Endodermal cell (in vitro differentiated cells): ENCODE results near the gene KRTAP4-9. TPM values are rescaled to one million over a fixed set of nuclear protein-coding genes. Genes with fewer than 3 reads are reported as not detected.

Experiments used
- DNase-seq: peaks from one replicate; pipeline ENCODE4 v3.0.0-alpha.2; 2017
- H3K27ac ChIP-seq: 2 replicates; pipeline ENCODE4 v1.5.1; 2013; ENCODE audit warnings: mild to moderate bottlenecking, low read depth, low read length, moderate library complexity
- H3K27me3 ChIP-seq: 2 replicates; pipeline ENCODE4 v1.6.1; 2013; ENCODE audit warnings: mild to moderate bottlenecking, low read length, moderate library complexity; ENCODE audit not compliant: insufficient read depth, control insufficient read depth, poor library complexity, severe bottlenecking
- H3K36me3 ChIP-seq: 2 replicates; pipeline ENCODE4 v1.7.0; 2013; ENCODE audit warnings: mild to moderate bottlenecking, low read length, moderate library complexity; ENCODE audit not compliant: control insufficient read depth, insufficient read depth
- H3K4me1 ChIP-seq: one replicate; pipeline ENCODE4 v1.7.0; 2013; ENCODE audit warnings: low read length; ENCODE audit not compliant: control insufficient read depth, insufficient read depth
- H3K4me3 ChIP-seq: 2 replicates; pipeline ENCODE4 v1.5.1; 2013; ENCODE audit warnings: mild to moderate bottlenecking, low read length, moderate library complexity
- H3K9ac ChIP-seq: 2 replicates; pipeline ENCODE4 v1.6.1; 2013; ENCODE audit warnings: mild to moderate bottlenecking, low read length, moderate library complexity; ENCODE audit not compliant: poor library complexity, severe bottlenecking; ENCODE audit errors: extremely low read depth
- H3K9me3 ChIP-seq: 2 replicates; pipeline ENCODE4 v1.6.1; 2013; ENCODE audit warnings: mild to moderate bottlenecking, low read length, moderate library complexity; ENCODE audit not compliant: control insufficient read depth
- H3K27ac Mint-ChIP-seq: 2 replicates; pipeline ENCODE4 v1.8.0; 2020; ENCODE audit warnings: mixed read lengths
- H3K27me3 Mint-ChIP-seq: 2 replicates; pipeline ENCODE4 v1.8.0; 2021; ENCODE audit warnings: mild to moderate bottlenecking, mixed read lengths; ENCODE audit not compliant: insufficient read depth
- H3K36me3 Mint-ChIP-seq: 2 replicates; pipeline ENCODE4 v1.8.0; 2020; ENCODE audit warnings: low read depth, mixed read lengths
- H3K4me1 Mint-ChIP-seq: 2 replicates; pipeline ENCODE4 v1.8.0; 2020; ENCODE audit warnings: mixed read lengths
- H3K4me3 Mint-ChIP-seq: 2 replicates; pipeline ENCODE4 v1.8.0; 2020; ENCODE audit warnings: mild to moderate bottlenecking, moderate library complexity, mixed read lengths
- H3K9me3 Mint-ChIP-seq: 2 replicates; pipeline ENCODE4 v1.8.0; 2020; ENCODE audit warnings: mild to moderate bottlenecking, mixed read lengths
- WGBS, 2 experiments: methylation state at CpG; one replicate each; pipeline versions ENCODE4 v1.1.5 to v1.1.7; 2013; ENCODE audit warnings: missing lambda C conversion rate in 2 of 2, mixed read lengths in 1 of 2; ENCODE audit not compliant: insufficient coverage in 1 of 2, insufficient read length in 1 of 2; 5-methylcytosine and 5-hydroxymethylcytosine counted together
- total RNA-seq, 2 donors: library from RNA; stranded (reverse); fragmentation: NEBNext Ultra II Directional in 1 of 2; extraction: Animal tissue kit (Norgen Biotek cat#: 25700) in 1 of 2; gene quantifications; 2 replicates in 1 of 2; 3 replicates in 1 of 2; pipeline ENCODE4 v1.2.1, GENCODE V29; 2021
- TF ChIP-seq, protein P1 (sequence below): fragments of 200-600 bp; sonication (generic); conservative IDR thresholded peaks from 2 replicates; pipeline ENCODE4 v1.5.0; 2021; ENCODE audit warnings: antibody characterized with exemption, mild to moderate bottlenecking

KRTAP4-9 gene
- total RNA-seq, 2 donors from 2014 or later: not detected

- Histone ChIP-seq H3K27ac (no peak overlapping the region), H3K9me3 (peaks cover 5% of the 10 kb centered on the region), H3K27me3 (no peaks in the 10 kb centered on the region), H3K9ac (no peak overlapping the region), H3K4me3 (no peak overlapping the region), H3K4me1 (no peaks in the 10 kb centered on the region), H3K36me3 (no peaks in the 10 kb centered on the region)
- Mint-ChIP-seq H3K27ac (no peak overlapping the region), H3K36me3 (peaks cover 2% of the 10 kb centered on the region), H3K4me1 (no peaks in the 10 kb centered on the region), H3K4me3 (no peak overlapping the region), H3K27me3 (peaks cover 3% of the 10 kb centered on the region), H3K9me3 (peaks cover 41% of the 10 kb centered on the region)
- no peak for DNase-seq
- TF ChIP-seq, protein P1, sequence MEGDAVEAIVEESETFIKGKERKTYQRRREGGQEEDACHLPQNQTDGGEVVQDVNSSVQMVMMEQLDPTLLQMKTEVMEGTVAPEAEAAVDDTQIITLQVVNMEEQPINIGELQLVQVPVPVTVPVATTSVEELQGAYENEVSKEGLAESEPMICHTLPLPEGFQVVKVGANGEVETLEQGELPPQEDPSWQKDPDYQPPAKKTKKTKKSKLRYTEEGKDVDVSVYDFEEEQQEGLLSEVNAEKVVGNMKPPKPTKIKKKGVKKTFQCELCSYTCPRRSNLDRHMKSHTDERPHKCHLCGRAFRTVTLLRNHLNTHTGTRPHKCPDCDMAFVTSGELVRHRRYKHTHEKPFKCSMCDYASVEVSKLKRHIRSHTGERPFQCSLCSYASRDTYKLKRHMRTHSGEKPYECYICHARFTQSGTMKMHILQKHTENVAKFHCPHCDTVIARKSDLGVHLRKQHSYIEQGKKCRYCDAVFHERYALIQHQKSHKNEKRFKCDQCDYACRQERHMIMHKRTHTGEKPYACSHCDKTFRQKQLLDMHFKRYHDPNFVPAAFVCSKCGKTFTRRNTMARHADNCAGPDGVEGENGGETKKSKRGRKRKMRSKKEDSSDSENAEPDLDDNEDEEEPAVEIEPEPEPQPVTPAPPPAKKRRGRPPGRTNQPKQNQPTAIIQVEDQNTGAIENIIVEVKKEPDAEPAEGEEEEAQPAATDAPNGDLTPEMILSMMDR: no peak
Measured at GRCh38 chr17:41141361-41141760, 36.2 kb downstream of the KRTAP4-9 start.

GRCh38 chr17:41144846-41145245 lies 39.7 kb downstream of the KRTAP4-9 start:
- no peaks in the 10 kb centered on the region for H3K27me3 Mint-ChIP-seq
- H3K4me3 ChIP-seq: no peak overlapping the region
- H3K27me3 ChIP-seq: no peaks in the 10 kb centered on the region
- H3K4me1 ChIP-seq: no peaks in the 10 kb centered on the region
- WGBS, 2 experiments: 92 to 100% methylated on average over 1 of the region's 1 CpG
- H3K9me3 Mint-ChIP-seq: peaks cover 38% of the 10 kb centered on the region
- H3K4me3 Mint-ChIP-seq: no peak overlapping the region
- no peaks in the 10 kb centered on the region for H3K36me3 ChIP-seq
- no peak overlapping the region for H3K27ac ChIP-seq
- no peak overlapping the region for H3K27ac Mint-ChIP-seq
- TF ChIP-seq, protein P1: no peak
- peaks cover 2% of the 10 kb centered on the region for H3K36me3 Mint-ChIP-seq
- no peak for DNase-seq
- H3K9ac ChIP-seq: no peak overlapping the region
- peaks cover 5% of the 10 kb centered on the region for H3K9me3 ChIP-seq
- H3K4me1 Mint-ChIP-seq: no peaks in the 10 kb centered on the region

DNA sequence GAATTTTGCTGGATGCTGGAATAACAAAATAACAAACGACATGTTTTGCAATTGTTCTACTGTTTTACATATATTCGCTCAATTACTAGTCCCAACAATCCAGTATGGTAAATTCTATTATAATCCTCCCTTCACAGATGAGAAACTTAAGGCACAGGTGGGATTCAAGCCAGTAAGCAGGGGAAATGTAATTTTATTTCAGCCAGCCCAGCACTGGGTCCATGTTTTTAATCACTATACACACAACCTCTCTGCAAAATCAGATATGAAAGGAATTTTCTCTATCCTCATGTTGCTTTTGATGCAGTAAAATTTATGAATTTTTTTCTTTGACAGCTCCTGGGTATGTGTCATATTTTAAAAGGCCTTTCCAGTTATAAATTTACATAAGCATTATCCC lies 40.1 kb downstream of the KRTAP4-9 start:
- peaks cover 2% of the 10 kb centered on the region for H3K36me3 Mint-ChIP-seq
- Histone ChIP-seq H3K9ac (no peak overlapping the region), H3K4me1 (no peaks in the 10 kb centered on the region), H3K9me3 (peaks cover 5% of the 10 kb centered on the region), H3K36me3 (no peaks in the 10 kb centered on the region), H3K4me3 (no peak overlapping the region), H3K27me3 (no peaks in the 10 kb centered on the region), H3K27ac (no peak overlapping the region)
- peaks cover 37% of the 10 kb centered on the region for H3K9me3 Mint-ChIP-seq
- H3K4me1 Mint-ChIP-seq: no peaks in the 10 kb centered on the region
- no peak for DNase-seq
- no peak overlapping the region for H3K27ac Mint-ChIP-seq
- no peak overlapping the region for H3K4me3 Mint-ChIP-seq
- WGBS, 2 experiments: 80 to 100% methylated on average over 1 to 2 of the region's 2 CpGs
- no peaks in the 10 kb centered on the region for H3K27me3 Mint-ChIP-seq
- TF ChIP-seq, protein P1: no peak
